HCT116 (cell line): ENCODE measurements around the gene CCDC9. TPM values are rescaled to one million over a fixed set of nuclear protein-coding genes. Genes with fewer than 3 reads are reported as not detected.
A peak's percentile ranks its signal among the peaks of the same experiment; 100 is the strongest.

ENCODE experiments used
- ATAC-seq: fragments of 200-7000 bp; cut with Tn5 transposase; 2 replicates; pipeline ENCODE4 v1.9.1; 2020; ENCODE audit warnings: mild to moderate bottlenecking, moderate library complexity
- BruUV-seq: library from RNA; stranded (reverse); fragments of 400-500 nt; replicated peaks from 2 replicates; lab custom pipeline; 2021; lab: Mats Ljungman, UMichigan
- CTCF ChIA-PET: fragments of 300-600 bp; sonication (Branson Sonifier 250); formaldehyde crosslinking; loops from one replicate; lab custom pipeline; 2021; ENCODE audit warnings: antibody characterized with exemption; lab: Charles Lee
- POLR2A ChIA-PET: fragments of 300-600, 350-600 bp; sonication (Branson Sonifier 250); formaldehyde crosslinking; loops from one replicate; lab custom pipeline; 2021; ENCODE audit warnings: antibody characterized with exemption; lab: Charles Lee
- RAD21 ChIA-PET, 2 experiments: fragments of 300-600 bp; sonication (Branson Sonifier 250); formaldehyde crosslinking; loops; one replicate each; lab custom pipeline; 2023; ENCODE audit warnings: low total read pairs in 2 of 2; ENCODE audit not compliant: uncharacterized antibody in 2 of 2, unreplicated experiment in 2 of 2, low non-redundant PET in 1 of 2; lab: Charles Lee
- DNase-seq: peaks from one replicate; pipeline ENCODE4 v3.0.0-alpha.2; 2010; ENCODE audit warnings: low read depth, low spot score
- H2AFZ ChIP-seq: fragments of 200-600 bp; shearing (Covaris generic), sonication (generic); 2 replicates; pipeline ENCODE4 v1.6.1; 2017; ENCODE audit warnings: low read depth, mixed run types, mixed read lengths, antibody characterized with exemption, low read length; ENCODE audit not compliant: poor library complexity, severe bottlenecking
- H3K27ac ChIP-seq: 2 replicates; pipeline ENCODE4 v1.5.1; 2012; ENCODE audit warnings: low read depth, low read length
- H3K27me3 ChIP-seq: fragments of 200-600 bp; sonication (generic); 2 replicates; pipeline ENCODE4 v1.6.1; 2016; ENCODE audit warnings: mixed run types, low read length, mixed read lengths; ENCODE audit not compliant: insufficient read depth
- H3K36me3 ChIP-seq, 2 experiments: fragments of 200-500 bp in 1 of 2; fragments of 200-600 bp in 1 of 2; sonication (Bioruptor generic) in 1 of 2; sonication (generic) in 1 of 2; 2 replicates each; pipeline versions ENCODE4 v1.5.1 to v1.6.1; 2014 to 2016; ENCODE audit warnings: low read length in 2 of 2, inconsistent platforms in 1 of 2, mixed read lengths in 1 of 2, mixed run types in 1 of 2; ENCODE audit not compliant: insufficient read depth in 2 of 2, control insufficient read depth in 1 of 2
- H3K4me1 ChIP-seq, 2 experiments: fragments of 200-600 bp in 1 of 2; sonication (generic) in 1 of 2; 2 replicates each; pipeline versions ENCODE4 v1.5.1 to v1.6.1; 2012 to 2017; ENCODE audit warnings: low read length in 2 of 2, inconsistent platforms in 1 of 2, mild to moderate bottlenecking in 1 of 2, mixed read lengths in 1 of 2, mixed run types in 1 of 2, moderate library complexity in 1 of 2; ENCODE audit not compliant: insufficient read depth in 2 of 2, control insufficient read depth in 1 of 2
- H3K4me2 ChIP-seq: fragments of 200-600 bp; sonication (generic); 2 replicates; pipeline ENCODE4 v1.6.1; 2017; ENCODE audit warnings: mixed run types, low read length, mixed read lengths
- H3K4me3 ChIP-seq, 2 experiments: fragments of 200-600 bp in 1 of 2; sonication (generic) in 1 of 2; replicated peaks in 1 of 2; 2 replicates each; pipeline ENCODE4 v1.5.1; 2011 to 2016; ENCODE audit warnings: low read length in 2 of 2, control low read depth in 1 of 2, low read depth in 1 of 2, mild to moderate bottlenecking in 1 of 2, mixed read lengths in 1 of 2, mixed run types in 1 of 2
- H3K79me2 ChIP-seq: fragments of 200-600 bp; sonication (generic); 2 replicates; pipeline ENCODE4 v1.6.1; 2017; ENCODE audit warnings: mild to moderate bottlenecking, mixed run types, low read length, moderate library complexity, mixed read lengths; ENCODE audit not compliant: insufficient read depth
- H3K9ac ChIP-seq: fragments of 200-600 bp; sonication (generic); 2 replicates; pipeline ENCODE4 v1.6.1; 2016; ENCODE audit warnings: low read length, mixed read lengths
- H3K9me2 ChIP-seq: fragments of 200-600 bp; sonication (generic), shearing (Covaris generic); 2 replicates; pipeline ENCODE4 v1.6.1; 2017; ENCODE audit warnings: mixed run types, mild to moderate bottlenecking, moderate library complexity; ENCODE audit not compliant: insufficient read depth
- H3K9me3 ChIP-seq, 2 experiments: fragments of 200-500 bp in 1 of 2; fragments of 200-600 bp in 1 of 2; sonication (Bioruptor generic) in 1 of 2; sonication (generic) in 1 of 2; 2 replicates each; pipeline ENCODE4 v1.6.1; 2014 to 2017; ENCODE audit warnings: low read length in 2 of 2, mixed read lengths in 2 of 2, inconsistent platforms in 1 of 2, low read depth in 1 of 2, mild to moderate bottlenecking in 1 of 2, mixed run types in 1 of 2, moderate library complexity in 1 of 2; ENCODE audit not compliant: control insufficient read depth in 1 of 2, insufficient read depth in 1 of 2
- H4K20me1 ChIP-seq: fragments of 200-600 bp; sonication (generic), shearing (Covaris generic); 2 replicates; pipeline ENCODE4 v1.6.1; 2017; ENCODE audit warnings: mixed run types, mild to moderate bottlenecking, moderate library complexity; ENCODE audit not compliant: insufficient read depth
- FOSL1 ChIP-seq: IDR thresholded peaks from 2 replicates; pipeline ENCODE4 v1.6.1; 2012; ENCODE audit warnings: low read depth
- JUND ChIP-seq: IDR thresholded peaks from 2 replicates; pipeline ENCODE4 v1.6.1; 2012
- POLR2A ChIP-seq: IDR thresholded peaks from 2 replicates; pipeline ENCODE4 v1.7.0; 2011; ENCODE audit warnings: borderline replicate concordance; ENCODE audit not compliant: insufficient read depth, insufficient read length; ENCODE audit errors: extremely low read depth
- POLR2AphosphoS5 ChIP-seq: IDR thresholded peaks from 2 replicates; pipeline ENCODE4 v1.6.1; 2011; ENCODE audit warnings: mild to moderate bottlenecking, low read depth, low read length, moderate library complexity
- RAD21 ChIP-seq: IDR thresholded peaks from 2 replicates; pipeline ENCODE4 v1.6.1; 2012; ENCODE audit warnings: low read depth, mild to moderate bottlenecking
- SIN3A ChIP-seq: IDR thresholded peaks from 2 replicates; pipeline ENCODE4 v1.6.1; 2012; ENCODE audit warnings: low read depth
- SP1 ChIP-seq: IDR thresholded peaks from 2 replicates; pipeline ENCODE4 v1.6.1; 2012; ENCODE audit warnings: low read depth
- SRF ChIP-seq: IDR thresholded peaks from 2 replicates; pipeline ENCODE4 v1.6.1; 2012; ENCODE audit warnings: low read depth
- TCF7L2 ChIP-seq: IDR thresholded peaks from 2 replicates; pipeline ENCODE4 v1.7.0; 2011; ENCODE audit warnings: borderline replicate concordance, inconsistent platforms; ENCODE audit not compliant: insufficient read depth, insufficient read length; ENCODE audit errors: extremely low read depth
- YY1 ChIP-seq: IDR thresholded peaks from 2 replicates; pipeline ENCODE4 v1.6.1; 2011; ENCODE audit warnings: low read length, low read depth, moderate library complexity, mild to moderate bottlenecking; ENCODE audit not compliant: insufficient replicate concordance; ENCODE audit errors: extremely low read depth
- ZFX ChIP-seq: fragments of 450-650 bp; IDR thresholded peaks from 2 replicates; pipeline ENCODE4 v1.6.1; 2017
- intact Hi-C: fragments of 100-400 bp; cut with micrococcal nuclease; formaldehyde crosslinking; loops from 2 replicates; pipeline ENCODE4 v1.10.0; 2022
- total RNA-seq: library from RNA; stranded (reverse); gene quantifications from one replicate; pipeline ENCODE4 v1.2.1, GENCODE V29; 2021; ENCODE audit not compliant: unreplicated experiment

Gene CCDC9
- total RNA-seq, 1 experiment from 2014 or later: 40.6 TPM

GRCh38 chr19:47209319-47210179, 46.8 kb upstream of the CCDC9 start:
- Histone ChIP-seq H3K9ac (no peak overlapping the region), H3K4me3 (no peak overlapping the region), H3K9me3 (no peaks in the 10 kb centered on the region), H3K27ac (peak overlapping the region; percentile 12), H3K79me2 (no peaks in the 10 kb centered on the region; the same call in 1 of the 2 replicates), H3K9me2 (no peaks in the 10 kb centered on the region), H2AFZ (no peak overlapping the region), H4K20me1 (no peaks in the 10 kb centered on the region), H3K4me1 (peaks cover 5 to 12% of the 10 kb centered on the region in 2 experiments; a peak in 3 of 4 replicates), H3K36me3 (peaks cover 26 to 57% of the 10 kb centered on the region in 2 experiments; a peak in 3 of 4 replicates), H3K27me3 (no peaks in the 10 kb centered on the region), H3K4me2 (no peak overlapping the region)
- CTCF ChIA-PET: interaction anchor here (0.9 to 6.0 kb wide), 9 partner anchors 9 to 196 kb away, joined by 3 to 103 read pairs (median 10); partner anchors contain the start of gene CCDC9
- BruUV-seq: TSS peak; percentile 80
- ATAC-seq: no peak
- no peak for DNase-seq
- TF ChIP-seq SIN3A: no peak
- no peak for TF ChIP-seq TCF7L2
- no peak for TF ChIP-seq POLR2AphosphoS5
- no peak for TF ChIP-seq FOSL1
- TF ChIP-seq SRF: no peak
- no peak for TF ChIP-seq ZFX
- TF ChIP-seq JUND: no peak
- TF ChIP-seq YY1: no peak
- POLR2A ChIA-PET: interaction anchor here (1.2 to 3.7 kb wide), 2 partner anchors 17 to 34 kb away, joined by 3 to 39 read pairs; no protein-coding TSS in a partner anchor
- RAD21 ChIA-PET: interaction anchor here (0.6 to 2.9 kb wide), 3 partner anchors 35 to 78 kb away, joined by 3 to 14 read pairs (median 13); no protein-coding TSS in a partner anchor
- intact Hi-C loops: loop anchor here (1.0 kb wide), 1 partner anchor 35 kb away; no protein-coding TSS in a partner anchor

- peaks cover 5 to 12% of the 10 kb centered on the region in 2 experiments; a peak in 3 of 4 replicates for H3K4me1 ChIP-seq
- RAD21 ChIA-PET: interaction anchor here (0.5 to 2.9 kb wide), 4 partner anchors 26 to 46 kb away, joined by 3 to 14 read pairs (median 10); partner anchors contain the start of gene CCDC9 (in 1 of the 2)
- H4K20me1 ChIP-seq: no peaks in the 10 kb centered on the region
- CTCF ChIA-PET: interaction anchor here (0.6 to 6.0 kb wide), 21 partner anchors 9 to 595 kb away, joined by 3 to 103 read pairs (median 5); partner anchors contain the start of gene CCDC9
- peak overlapping the region; percentile 12 for H3K27ac ChIP-seq
- no peaks in the 10 kb centered on the region for H3K9me2 ChIP-seq
- no TSS peak for BruUV-seq
- no peak overlapping the region for H3K4me3 ChIP-seq
- POLR2A ChIA-PET: interaction anchor here (0.9 to 3.7 kb wide), 4 partner anchors 16 to 34 kb away, joined by 3 to 39 read pairs (median 16); no protein-coding TSS in a partner anchor
- H2AFZ ChIP-seq: no peak overlapping the region
- H3K9ac ChIP-seq: peak overlapping the region; percentile 2; the same call in 1 of the 2 replicates
- H3K9me3 ChIP-seq: no peaks in the 10 kb centered on the region
- peaks cover 20 to 54% of the 10 kb centered on the region in 2 experiments; a peak in 3 of 4 replicates for H3K36me3 ChIP-seq
- no peaks in the 10 kb centered on the region for H3K27me3 ChIP-seq
- TF ChIP-seq RAD21 (no peak), SP1 (no peak), POLR2A (no peak), JUND (no peak)
- DNase-seq (no peak), ATAC-seq (no peak)
- H3K4me2 ChIP-seq: no peak overlapping the region
- no peaks in the 10 kb centered on the region; the same call in 1 of the 2 replicates for H3K79me2 ChIP-seq
- intact Hi-C loops: loop anchor here (1.0 kb wide), 1 partner anchor 34 kb away; no protein-coding TSS in a partner anchor
Measured at GRCh38 chr19:47210180-47210490, 46.2 kb upstream of the CCDC9 start.
